T-helper 17 cell (primary cell): ENCODE results near the gene GJA3. TPM values are rescaled to one million over a fixed set of nuclear protein-coding genes. Genes with fewer than 3 reads are reported as not detected.
A peak's percentile ranks its signal among the peaks of the same experiment; 100 is the strongest.

Experiments
- ATAC-seq: fragments of 150-1000 bp; cut with Tn5 transposase; 2 replicates; pipeline ENCODE4 v1.10.0; 2021; ENCODE audit warnings: mild to moderate bottlenecking, moderate library complexity
- DNase-seq, 3 donors: peaks; one replicate each; pipeline versions ENCODE4 v3.0.0 to v3.0.0-alpha.2; 2020 to 2021
- H3K9me3 ChIP-seq: one replicate; pipeline ENCODE4 v1.7.0; 2013; ENCODE audit warnings: low read length, mild to moderate bottlenecking; ENCODE audit not compliant: control insufficient read depth, poor library complexity, severe bottlenecking
- H3K27ac Mint-ChIP-seq: one replicate; pipeline ENCODE4 v1.8.0; 2022; ENCODE audit warnings: mild to moderate bottlenecking, moderate library complexity, mixed read lengths
- H3K27me3 Mint-ChIP-seq: one replicate; pipeline ENCODE4 v1.8.0; 2022; ENCODE audit warnings: mixed read lengths
- H3K36me3 Mint-ChIP-seq: one replicate; pipeline ENCODE4 v1.8.0; 2022; ENCODE audit warnings: low read depth, mixed read lengths
- H3K4me1 Mint-ChIP-seq: one replicate; pipeline ENCODE4 v1.8.0; 2022; ENCODE audit warnings: mild to moderate bottlenecking, mixed read lengths
- H3K4me3 Mint-ChIP-seq: one replicate; pipeline ENCODE4 v1.8.0; 2022; ENCODE audit warnings: mild to moderate bottlenecking, moderate library complexity, mixed read lengths
- total RNA-seq, 4 donors: library from RNA in 2 of 4; stranded (reverse) in 2 of 4; gene quantifications; one replicate each; pipeline ENCODE4 v1.2.3 and lab custom pipeline; 2022 to 2026

Gene GJA3
- total RNA-seq, 2 donors from 2014 or later, result 0.12 TPM; not detected in 1

GRCh38 chr13:20191311-20192157 is 30.7 kb upstream of the GJA3 start:
- no peak for ATAC-seq
- Mint-ChIP-seq H3K27me3 (peaks cover 59% of the 10 kb centered on the region), H3K4me1 (peaks cover 22% of the 10 kb centered on the region), H3K27ac (no peak overlapping the region), H3K36me3 (peaks cover 8% of the 10 kb centered on the region), H3K4me3 (peak overlapping the region; percentile 73)
- H3K9me3 ChIP-seq, result no peaks in the 10 kb centered on the region
- DNase-seq, result no peak

- Mint-ChIP-seq H3K4me1 (peaks cover 22% of the 10 kb centered on the region), H3K27me3 (peaks cover 50% of the 10 kb centered on the region), H3K4me3 (no peak overlapping the region), H3K36me3 (peaks cover 8% of the 10 kb centered on the region), H3K27ac (no peak overlapping the region)
- H3K9me3 ChIP-seq, result no peaks in the 10 kb centered on the region
- ATAC-seq, result no peak
- no peak for DNase-seq
Observed at GRCh38 chr13:20190481-20191310, 29.8 kb upstream of the GJA3 start.

GRCh38 chr13:20190076-20190475 is 29.2 kb upstream of the GJA3 start:
- ATAC-seq (no peak), DNase-seq (no peak)
- no peaks in the 10 kb centered on the region for H3K9me3 ChIP-seq
- Mint-ChIP-seq H3K27me3 (peaks cover 44% of the 10 kb centered on the region), H3K36me3 (peaks cover 7% of the 10 kb centered on the region), H3K4me1 (peaks cover 22% of the 10 kb centered on the region), H3K4me3 (no peak overlapping the region), H3K27ac (no peak overlapping the region)

DNA sequence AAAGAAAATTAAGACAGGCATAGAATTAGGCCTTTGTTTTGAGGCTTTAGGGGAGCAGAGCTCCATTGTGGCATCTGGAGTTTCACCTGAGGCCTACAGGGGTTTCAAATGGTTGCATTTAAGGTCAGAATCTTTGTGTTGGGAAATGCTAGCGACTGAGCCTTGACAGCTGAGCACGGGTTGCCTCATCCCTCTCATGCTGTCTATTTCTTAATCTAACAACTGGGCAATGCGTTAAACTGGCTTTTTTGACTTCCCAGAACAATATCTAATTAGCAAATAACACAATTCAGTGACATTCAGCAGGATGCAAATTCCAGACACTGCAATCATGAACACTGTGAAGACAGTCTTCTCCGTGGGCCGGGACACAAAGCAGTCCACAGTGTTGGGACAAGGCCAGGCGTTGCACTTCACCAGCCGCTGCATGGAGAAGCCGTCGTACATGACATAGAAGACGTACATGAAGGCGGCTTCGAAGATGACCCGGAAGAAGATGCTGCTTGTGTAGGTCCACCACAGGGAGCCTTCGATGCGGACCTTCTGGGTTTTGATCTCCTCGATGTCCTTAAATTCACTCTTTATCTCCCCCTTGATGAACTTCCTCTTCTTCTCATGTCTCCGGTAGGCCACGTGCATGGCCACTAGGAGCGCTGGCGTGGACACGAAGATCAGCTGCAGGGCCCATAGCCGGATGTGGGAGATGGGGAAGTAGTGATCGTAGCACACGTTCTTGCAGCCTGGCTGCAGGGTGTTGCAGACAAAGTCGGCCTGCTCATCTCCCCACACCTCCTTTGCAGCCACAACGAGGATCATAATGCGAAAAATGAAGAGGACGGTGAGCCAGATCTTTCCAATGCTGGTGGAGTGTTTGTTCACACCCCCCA is 28.1 kb upstream of the GJA3 start:
- H3K9me3 ChIP-seq, result no peaks in the 10 kb centered on the region
- Mint-ChIP-seq H3K27ac (no peak overlapping the region), H3K36me3 (peaks cover 2% of the 10 kb centered on the region), H3K27me3 (peaks cover 41% of the 10 kb centered on the region), H3K4me1 (peaks cover 11% of the 10 kb centered on the region), H3K4me3 (no peak overlapping the region)
- DNase-seq (no peak), ATAC-seq (no peak)

- DNase-seq, result no peak
- peaks cover 2% of the 10 kb centered on the region for H3K4me1 Mint-ChIP-seq
- H3K27ac Mint-ChIP-seq, result no peak overlapping the region
- H3K4me3 Mint-ChIP-seq, result no peak overlapping the region
- ATAC-seq, result no peak
- H3K36me3 Mint-ChIP-seq, result peaks cover 2% of the 10 kb centered on the region
- peaks cover 42% of the 10 kb centered on the region for H3K27me3 Mint-ChIP-seq
- H3K9me3 ChIP-seq, result no peaks in the 10 kb centered on the region
Observed at GRCh38 chr13:20186771-20187170, 25.9 kb upstream of the GJA3 start.

GRCh38 chr13:20185366-20186056 is 24.7 kb upstream of the GJA3 start:
- no peaks in the 10 kb centered on the region for H3K9me3 ChIP-seq
- Mint-ChIP-seq H3K4me1 (no peaks in the 10 kb centered on the region), H3K4me3 (no peak overlapping the region), H3K27ac (no peak overlapping the region), H3K36me3 (no peaks in the 10 kb centered on the region), H3K27me3 (peaks cover 42% of the 10 kb centered on the region)
- ATAC-seq (no peak), DNase-seq (no peak)

GRCh38 chr13:20182231-20182846 is 21.5 kb upstream of the GJA3 start:
- Mint-ChIP-seq H3K36me3 (peaks cover 7% of the 10 kb centered on the region), H3K4me1 (no peaks in the 10 kb centered on the region), H3K4me3 (no peak overlapping the region), H3K27ac (no peak overlapping the region), H3K27me3 (peaks cover 63% of the 10 kb centered on the region)
- H3K9me3 ChIP-seq, result no peaks in the 10 kb centered on the region
- DNase-seq, result peak in 1 of 3 donors; percentile 24
- peak; percentile 100 for ATAC-seq

- Mint-ChIP-seq H3K27ac (no peak overlapping the region), H3K4me3 (no peak overlapping the region), H3K27me3 (peaks cover 74% of the 10 kb centered on the region), H3K4me1 (no peaks in the 10 kb centered on the region), H3K36me3 (peaks cover 7% of the 10 kb centered on the region)
- no peaks in the 10 kb centered on the region for H3K9me3 ChIP-seq
- ATAC-seq (no peak), DNase-seq (no peak)
Observed at GRCh38 chr13:20181188-20181587, 20.3 kb upstream of the GJA3 start.

DNA sequence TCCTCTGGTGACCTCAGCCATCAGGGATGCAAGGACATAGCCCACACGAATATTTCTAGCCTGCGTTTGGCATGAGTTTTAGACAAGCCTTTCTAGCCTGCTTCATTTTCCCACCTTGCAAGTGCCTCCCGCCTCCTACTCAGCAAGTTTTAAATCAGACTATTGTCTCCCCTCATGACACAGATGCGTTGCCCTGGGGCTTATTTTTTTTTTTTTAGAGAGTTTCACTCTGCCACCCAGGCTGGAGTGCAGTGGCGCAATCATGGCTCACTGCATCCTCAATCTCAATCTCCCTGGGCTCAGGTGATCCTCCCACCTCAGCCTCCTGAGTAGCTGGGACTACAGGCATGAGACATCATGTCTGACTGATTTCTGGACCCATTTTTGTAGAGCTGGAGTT is 17.3 kb upstream of the GJA3 start:
- Mint-ChIP-seq H3K27ac (no peak overlapping the region), H3K36me3 (peaks cover 7% of the 10 kb centered on the region), H3K4me3 (no peak overlapping the region), H3K27me3 (peaks cover 95% of the 10 kb centered on the region), H3K4me1 (peaks cover 8% of the 10 kb centered on the region)
- DNase-seq (no peak), ATAC-seq (no peak)
- no peaks in the 10 kb centered on the region for H3K9me3 ChIP-seq

- H3K9me3 ChIP-seq, result no peaks in the 10 kb centered on the region
- peaks cover 7% of the 10 kb centered on the region for H3K36me3 Mint-ChIP-seq
- no peak overlapping the region for H3K27ac Mint-ChIP-seq
- H3K4me1 Mint-ChIP-seq, result peaks cover 8% of the 10 kb centered on the region
- no peak for ATAC-seq
- no peak for DNase-seq
- no peak overlapping the region for H3K4me3 Mint-ChIP-seq
- H3K27me3 Mint-ChIP-seq, result peaks cover 96% of the 10 kb centered on the region
Observed at GRCh38 chr13:20177049-20177831, 16.4 kb upstream of the GJA3 start.

- DNase-seq (no peak), ATAC-seq (no peak)
- Mint-ChIP-seq H3K27ac (no peak overlapping the region), H3K27me3 (peaks cover 98% of the 10 kb centered on the region), H3K4me1 (peaks cover 8% of the 10 kb centered on the region), H3K36me3 (peaks cover 7% of the 10 kb centered on the region), H3K4me3 (no peak overlapping the region)
- H3K9me3 ChIP-seq, result no peaks in the 10 kb centered on the region
Observed at GRCh38 chr13:20175907-20176652, 15.2 kb upstream of the GJA3 start.
